SJSA1 (cell line): ENCODE measurements around the gene NENF. TPM values are rescaled to one million over a fixed set of nuclear protein-coding genes. Genes with fewer than 3 reads are reported as not detected.

Experiments used
- total RNA-seq: library from RNA; depleted of rRNA; stranded (reverse); fragments of >200 nt; shearing (Covaris generic); gene quantifications from 2 replicates; pipeline ENCODE4 v1.2.3, GENCODE V29; 2014; rRNA removed

Gene NENF
- total RNA-seq, 1 experiment from 2014 or later: 68.9 TPM

Other genes with a start within 250 kb of the NENF start
- 20.6 and 27.2 TPM in 2 replicates for gene PPP2R5A, start 147.5 kb upstream of the NENF start, total RNA-seq
- gene PACC1, start 18.0 kb upstream of the NENF start, total RNA-seq: 9.4 and 13.4 TPM in 2 replicates
- gene ATF3, start 175.8 kb downstream of the NENF start, total RNA-seq: 10.1 and 14.9 TPM in 2 replicates